Right hindlimb (tissue), 1 donor: Measurements from ENCODE around the gene SORCS2.

Experiments
- DNase-seq: peaks from one replicate; pipeline ENCODE4 v3.0.0-alpha.2; 2018

The SORCS2 gene

GRCh38 chr4:7629501-7630254, 437.3 kb downstream of the SORCS2 start:
- DNase-seq: no peak

- DNase-seq: peak; percentile 71
These were observed 438.4 kb downstream of the SORCS2 start for GRCh38 chr4:7630568-7631287.

GRCh38 chr4:7631288-7632014, 439.1 kb downstream of the SORCS2 start:
- peak; percentile 58 for DNase-seq

GRCh38 chr4:7632341-7632740, 440.0 kb downstream of the SORCS2 start:
- DNase-seq: no peak

GRCh38 chr4:7632971-7633370, 440.6 kb downstream of the SORCS2 start:
- no peak for DNase-seq

GRCh38 chr4:7634661-7635251, 442.4 kb downstream of the SORCS2 start:
- DNase-seq: no peak

- DNase-seq: no peak
These were observed 443.3 kb downstream of the SORCS2 start for GRCh38 chr4:7635445-7636239.

- no peak for DNase-seq
These were observed 443.8 kb downstream of the SORCS2 start for GRCh38 chr4:7636240-7636508.

- no peak for DNase-seq
These were observed 444.8 kb downstream of the SORCS2 start for GRCh38 chr4:7637139-7637538.

- DNase-seq: no peak
These were observed 445.6 kb downstream of the SORCS2 start for GRCh38 chr4:7637971-7638370.

- DNase-seq: no peak
These were observed 446.2 kb downstream of the SORCS2 start for GRCh38 chr4:7638489-7638888.

- DNase-seq: no peak
These were observed 446.8 kb downstream of the SORCS2 start for GRCh38 chr4:7638984-7639789.

GRCh38 chr4:7640136-7640535, 447.8 kb downstream of the SORCS2 start:
- no peak for DNase-seq

- no peak for DNase-seq
These were observed 449.4 kb downstream of the SORCS2 start for GRCh38 chr4:7641712-7642111.

- no peak for DNase-seq
These were observed 450.6 kb downstream of the SORCS2 start for GRCh38 chr4:7642741-7643458.

- no peak for DNase-seq
These were observed 452.8 kb downstream of the SORCS2 start for GRCh38 chr4:7645158-7645557.

GRCh38 chr4:7645956-7646355, 453.6 kb downstream of the SORCS2 start:
- DNase-seq: no peak

GRCh38 chr4:7646384-7647061, 454.2 kb downstream of the SORCS2 start:
- no peak for DNase-seq

GRCh38 chr4:7647186-7647585, 454.8 kb downstream of the SORCS2 start:
- DNase-seq: no peak
